ENCODE results near the gene AHDC1.

Gene AHDC1

GRCh38 chr1:27562534-27563340 lies 41.2 kb downstream of the AHDC1 start (continued):
- TF ChIP-seq KLF7 (tag by site-specific recombination; IDR thresholded peaks at IDR 0.05; ENCODE audit: borderline replicate concordance) = no peak
- peak; percentile 96 for TF ChIP-seq SCRT2 (tag by site-specific recombination; IDR thresholded peaks at IDR 0.05)
- TF ChIP-seq SP2 (tag by site-specific recombination; IDR thresholded peaks at IDR 0.05) = no peak
- no peak for TF ChIP-seq ZNF677 (tag by site-specific recombination; IDR thresholded peaks at IDR 0.05)
- TF ChIP-seq, protein P1, sequence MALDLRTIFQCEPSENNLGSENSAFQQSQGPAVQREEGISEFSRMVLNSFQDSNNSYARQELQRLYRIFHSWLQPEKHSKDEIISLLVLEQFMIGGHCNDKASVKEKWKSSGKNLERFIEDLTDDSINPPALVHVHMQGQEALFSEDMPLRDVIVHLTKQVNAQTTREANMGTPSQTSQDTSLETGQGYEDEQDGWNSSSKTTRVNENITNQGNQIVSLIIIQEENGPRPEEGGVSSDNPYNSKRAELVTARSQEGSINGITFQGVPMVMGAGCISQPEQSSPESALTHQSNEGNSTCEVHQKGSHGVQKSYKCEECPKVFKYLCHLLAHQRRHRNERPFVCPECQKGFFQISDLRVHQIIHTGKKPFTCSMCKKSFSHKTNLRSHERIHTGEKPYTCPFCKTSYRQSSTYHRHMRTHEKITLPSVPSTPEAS (tag by site-specific recombination; IDR thresholded peaks at IDR 0.05) = peak; percentile 90
- no peak for TF ChIP-seq ZBTB49 (tag by site-specific recombination; IDR thresholded peaks at IDR 0.05; ENCODE audit: low read depth)
- TF ChIP-seq EGR2 (tag by site-specific recombination; IDR thresholded peaks at IDR 0.05; ENCODE audit: low read depth) = peak; percentile 46; the same call in 1 of the 2 replicates
- TF ChIP-seq ZFP37 (tag by site-specific recombination; IDR thresholded peaks at IDR 0.05) = no peak
- no peak for TF ChIP-seq ZNF555 (tag by site-specific recombination; conservative IDR thresholded peaks at IDR 0.05)
- TF ChIP-seq ZNF24 (tag by site-specific recombination; IDR thresholded peaks at IDR 0.05) = no peak
- peak; percentile 28 for TF ChIP-seq ZNF341 (tag by site-specific recombination; IDR thresholded peaks at IDR 0.05; ENCODE audit: low read depth)
- no peak for TF ChIP-seq ZNF654 (tag by site-specific recombination; IDR thresholded peaks at IDR 0.05; ENCODE audit: low read depth)

DNA sequence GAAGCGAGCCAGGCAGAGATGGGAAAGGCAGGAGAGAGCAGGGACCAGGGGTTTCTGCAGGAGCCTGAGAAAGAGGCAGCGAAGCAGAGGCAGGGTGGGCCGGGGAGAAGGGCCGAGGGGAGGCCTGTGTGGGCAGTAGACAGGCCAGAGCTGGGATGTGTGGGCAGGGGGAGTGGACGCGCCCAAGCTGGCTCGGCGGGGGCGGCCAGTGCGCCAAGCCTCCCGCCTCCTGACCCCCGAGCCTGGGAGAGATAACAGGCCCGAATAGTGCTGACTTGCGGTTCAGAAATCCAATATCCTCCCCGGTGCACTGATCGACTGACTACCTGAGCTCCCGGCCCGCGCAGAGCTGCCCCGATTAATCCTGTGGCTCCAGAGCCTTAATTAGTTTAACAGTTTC lies 41.9 kb downstream of the AHDC1 start:
- POLR2A ChIA-PET = no interaction called here
- CTCF ChIA-PET = interaction anchor here (0.9 to 1.3 kb wide), 4 partner anchors 9 to 45 kb away, joined by 3 to 9 read pairs (median 4); no protein-coding TSS in a partner anchor
- H3K4me3 ChIP-seq (ENCODE audit: low read depth, low read length) = no peak overlapping the region
- peaks cover 0 to 4% of the 10 kb centered on the region in 2 experiments; a peak in 1 of 3 replicates for H3K36me3 ChIP-seq (ENCODE audit: control insufficient read depth in 2 of 2, insufficient read depth in 1 of 2, low read length in 2 of 2)
- no peak for TF ChIP-seq INSM2 (tag by site-specific recombination; IDR thresholded peaks at IDR 0.05)
- peak; percentile 92 for TF ChIP-seq ZFHX2 (tag by site-specific recombination; conservative IDR thresholded peaks at IDR 0.05)
- TF ChIP-seq ZNF169 (tag by site-specific recombination; IDR thresholded peaks at IDR 0.05) = no peak
- peak; percentile 93 for TF ChIP-seq EGR2 (tag by site-specific recombination; IDR thresholded peaks at IDR 0.05; ENCODE audit: low read depth)
- no peak overlapping the region for H3K27ac ChIP-seq (ENCODE audit: extremely low read depth, low read depth, low read length)
- H3K4me1 ChIP-seq (ENCODE audit: control insufficient read depth, insufficient read depth, low read length) = no peaks in the 10 kb centered on the region
- no peaks in the 10 kb centered on the region for H3K9me3 ChIP-seq (ENCODE audit: control insufficient read depth, insufficient read depth, low read depth, low read length)

DNA sequence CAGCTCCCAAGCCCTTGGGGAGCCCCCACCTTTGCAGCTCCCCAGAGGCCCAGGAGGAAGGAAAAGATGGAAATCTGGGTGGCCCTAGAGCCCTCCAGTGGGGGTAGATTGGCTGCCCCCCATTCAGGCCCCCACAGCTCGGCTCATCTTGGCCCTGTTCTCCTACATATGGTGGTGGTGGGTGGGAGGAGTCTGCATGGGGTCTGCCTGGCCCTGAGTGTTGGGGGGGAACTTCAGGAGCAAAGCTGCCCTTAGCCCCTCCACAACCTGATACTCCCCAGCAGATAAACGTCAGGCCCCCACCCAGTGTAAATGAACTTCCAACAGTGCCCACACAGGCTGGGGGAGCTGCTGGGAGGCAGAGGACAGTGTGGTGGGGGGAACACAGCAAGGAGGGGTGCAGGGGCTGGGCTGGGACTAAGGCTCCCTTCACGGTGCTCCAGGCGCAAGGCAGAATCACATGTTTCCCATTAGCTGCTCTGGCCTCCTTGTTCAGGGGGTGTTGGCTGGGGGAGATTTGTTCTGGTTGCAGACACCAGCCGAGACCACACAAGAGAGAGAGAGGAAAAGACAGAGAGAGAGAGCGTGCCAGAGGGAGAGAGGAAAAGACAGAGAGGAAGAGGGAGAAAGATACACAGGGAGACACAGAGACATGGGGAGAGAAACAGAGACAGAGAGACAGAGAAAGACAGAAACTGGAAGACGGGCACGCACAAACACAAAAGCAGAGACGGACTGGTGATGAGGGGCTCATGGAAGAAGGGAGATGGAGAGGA lies 42.6 kb downstream of the AHDC1 start:
- no peak overlapping the region for H3K27ac ChIP-seq (ENCODE audit: extremely low read depth, low read depth, low read length)
- H3K4me1 ChIP-seq (ENCODE audit: control insufficient read depth, insufficient read depth, low read length) = no peaks in the 10 kb centered on the region
- no peaks in the 10 kb centered on the region for H3K9me3 ChIP-seq (ENCODE audit: control insufficient read depth, insufficient read depth, low read depth, low read length)
- no peak overlapping the region for H3K4me3 ChIP-seq (ENCODE audit: low read depth, low read length)
- POLR2A ChIA-PET = interaction anchor here (1.0 kb wide), 1 partner anchor 71 kb away, joined by 3 read pairs; the partner anchor contains the start of gene WASF2
- H3K36me3 ChIP-seq (ENCODE audit: control insufficient read depth in 2 of 2, insufficient read depth in 1 of 2, low read length in 2 of 2) = peaks cover 0 to 4% of the 10 kb centered on the region in 2 experiments; a peak in 1 of 3 replicates
- CTCF ChIA-PET = no interaction called here
- no peak for TF ChIP-seq ZNF449 (tag by site-specific recombination; IDR thresholded peaks at IDR 0.05)
- TF ChIP-seq ZNF394 (tag by site-specific recombination; IDR thresholded peaks at IDR 0.05; ENCODE audit: borderline replicate concordance) = no peak
- TF ChIP-seq ZNF658 (tag by site-specific recombination; IDR thresholded peaks at IDR 0.05) = no peak
